IMR-90 (cell line): ENCODE measurements around the gene SEC24D. TPM values are rescaled to one million over a fixed set of nuclear protein-coding genes. Genes with fewer than 3 reads are reported as not detected.

Experiments
- ATAC-seq: fragments of 200-7000 bp; cut with Tn5 transposase; 2 replicates; pipeline ENCODE4 v1.9.1; 2020; ENCODE audit warnings: low read depth, mild to moderate bottlenecking, moderate library complexity
- BruUV-seq: library from RNA; stranded (reverse); fragments of 400-500 nt; replicated peaks from 2 replicates; lab custom pipeline; 2021; lab: Mats Ljungman, UMichigan
- CTCF ChIA-PET: fragments of 300-600 bp; formaldehyde crosslinking; extraction: SDS; loops from one replicate; lab custom pipeline; 2021; ENCODE audit warnings: antibody characterized with exemption; lab: Yijun Ruan, JAX
- POLR2A ChIA-PET: fragments of 300-600 bp; sonication (Branson Sonifier 250); formaldehyde crosslinking; loops from one replicate; lab custom pipeline; 2022; ENCODE audit warnings: antibody characterized with exemption; ENCODE audit not compliant: unreplicated experiment; lab: Charles Lee
- DNase-seq: peaks from one replicate; pipeline ENCODE4 v3.0.0; 2013
- H2AFZ ChIP-seq: replicated peaks from 2 replicates; pipeline ENCODE3; 2013; ENCODE audit warnings: low read length, mild to moderate bottlenecking; ENCODE audit not compliant: poor library complexity
- H2AK5ac ChIP-seq: 2 replicates; pipeline ENCODE4 v1.6.1; 2013; ENCODE audit warnings: low read depth, low read length, inconsistent platforms
- H2AK9ac ChIP-seq: replicated peaks from 2 replicates; pipeline ENCODE3; 2013; ENCODE audit warnings: mild to moderate bottlenecking, low read depth, low read length, moderate library complexity; ENCODE audit not compliant: poor library complexity
- H2BK120ac ChIP-seq: 2 replicates; pipeline ENCODE4 v1.6.1; 2013; ENCODE audit warnings: low read depth, low read length, inconsistent platforms
- H2BK15ac ChIP-seq: 3 replicates; pipeline ENCODE4 v1.6.1; 2013; ENCODE audit warnings: low read depth, low read length, inconsistent platforms
- H2BK20ac ChIP-seq: 2 replicates; pipeline ENCODE4 v1.6.1; 2013; ENCODE audit warnings: low read depth, mild to moderate bottlenecking, inconsistent platforms, low read length, moderate library complexity
- H2BK5ac ChIP-seq: 2 replicates; pipeline ENCODE4 v1.6.1; 2013; ENCODE audit warnings: mild to moderate bottlenecking, low read depth, low read length, inconsistent platforms; ENCODE audit not compliant: poor library complexity, severe bottlenecking
- H3K14ac ChIP-seq: replicated peaks from 2 replicates; pipeline ENCODE4 v1.6.1; 2013; ENCODE audit warnings: low read depth, low read length, inconsistent platforms
- H3K18ac ChIP-seq: 2 replicates; pipeline ENCODE4 v1.6.1; 2013; ENCODE audit warnings: low read depth, low read length, control low read depth
- H3K23ac ChIP-seq: 2 replicates; pipeline ENCODE4 v1.6.1; 2013; ENCODE audit warnings: low read depth, low read length, inconsistent platforms
- H3K27ac ChIP-seq: 2 replicates; pipeline ENCODE4 v1.5.1; 2013; ENCODE audit warnings: mild to moderate bottlenecking, control low read depth, low read length; ENCODE audit not compliant: insufficient read depth
- H3K27me3 ChIP-seq: 2 replicates; pipeline ENCODE4 v1.6.1; 2013; ENCODE audit warnings: low read length; ENCODE audit not compliant: control insufficient read depth, insufficient read depth
- H3K36me3 ChIP-seq: 2 replicates; pipeline ENCODE4 v1.6.1; 2013; ENCODE audit warnings: low read length, mixed read lengths; ENCODE audit not compliant: control insufficient read depth, insufficient read depth
- H3K4ac ChIP-seq: 2 replicates; pipeline ENCODE4 v1.6.1; 2013; ENCODE audit warnings: low read depth, low read length, inconsistent platforms
- H3K4me1 ChIP-seq: 2 replicates; pipeline ENCODE4 v1.6.1; 2013; ENCODE audit warnings: low read length, mixed read lengths; ENCODE audit not compliant: control insufficient read depth, insufficient read depth
- H3K4me2 ChIP-seq: 2 replicates; pipeline ENCODE4 v1.6.1; 2013; ENCODE audit warnings: low read depth, mild to moderate bottlenecking, control low read depth, low read length, moderate library complexity
- H3K4me3 ChIP-seq: 2 replicates; pipeline ENCODE4 v1.5.1; 2013; ENCODE audit warnings: low read depth, mild to moderate bottlenecking, control low read depth, low read length, moderate library complexity; ENCODE audit not compliant: insufficient read depth
- H3K56ac ChIP-seq: 2 replicates; pipeline ENCODE4 v1.6.1; 2013; ENCODE audit warnings: low read length, inconsistent platforms; ENCODE audit not compliant: insufficient read depth; ENCODE audit errors: extremely low read depth
- H3K79me1 ChIP-seq, 2 experiments: 2 replicates each; pipeline ENCODE4 v1.6.1; 2013; ENCODE audit warnings: low read length in 2 of 2, inconsistent platforms in 1 of 2, low read depth in 1 of 2
- H3K9ac ChIP-seq: 2 replicates; pipeline ENCODE4 v1.6.1; 2013; ENCODE audit warnings: low read depth, low read length, control low read depth
- H3K9me1 ChIP-seq: 2 replicates; pipeline ENCODE4 v1.6.1; 2013; ENCODE audit warnings: low read length, inconsistent platforms; ENCODE audit not compliant: insufficient read depth
- H3K9me3 ChIP-seq: 2 replicates; pipeline ENCODE4 v1.6.1; 2013; ENCODE audit warnings: low read length; ENCODE audit not compliant: control insufficient read depth, insufficient read depth
- H4K20me1 ChIP-seq: 2 replicates; pipeline ENCODE4 v1.6.1; 2013; ENCODE audit warnings: low read length, inconsistent platforms; ENCODE audit not compliant: insufficient read depth
- H4K5ac ChIP-seq: 2 replicates; pipeline ENCODE4 v1.6.1; 2013; ENCODE audit warnings: mild to moderate bottlenecking, low read depth, low read length, control low read depth
- H4K8ac ChIP-seq, 2 experiments: 2 replicates each; pipeline ENCODE4 v1.6.1; 2013; ENCODE audit warnings: low read depth in 2 of 2, low read length in 2 of 2, control low read depth in 1 of 2, inconsistent platforms in 1 of 2
- H4K91ac ChIP-seq: 2 replicates; pipeline ENCODE4 v1.6.1; 2013; ENCODE audit warnings: low read depth, low read length, inconsistent platforms; ENCODE audit not compliant: insufficient read depth
- CEBPB ChIP-seq: IDR thresholded peaks from 2 replicates; pipeline ENCODE4 v1.6.1; 2012; ENCODE audit warnings: low read depth, low read length, improper control_type of control experiment
- CHD1 ChIP-seq: IDR thresholded peaks from 2 replicates; pipeline ENCODE4 v1.6.1; 2012; ENCODE audit warnings: low read depth, low read length, improper control_type of control experiment
- FOS ChIP-seq: fragments of 150-350 bp; IDR thresholded peaks from 2 replicates; pipeline ENCODE4 v1.6.1; 2016; ENCODE audit warnings: low read depth, low read length
- MAFK ChIP-seq: IDR thresholded peaks from 2 replicates; pipeline ENCODE4 v1.6.1; 2012; ENCODE audit warnings: low read depth, low read length, improper control_type of control experiment
- MAZ ChIP-seq: IDR thresholded peaks from 2 replicates; pipeline ENCODE4 v1.6.1; 2012; ENCODE audit warnings: low read depth, mild to moderate bottlenecking, low read length, improper control_type of control experiment, moderate library complexity, borderline replicate concordance
- MXI1 ChIP-seq: IDR thresholded peaks from 2 replicates; pipeline ENCODE4 v1.6.1; 2012; ENCODE audit warnings: low read depth, mild to moderate bottlenecking, low read length, moderate library complexity, borderline replicate concordance
- NFE2L2 ChIP-seq: fragments of 150-350 bp; IDR thresholded peaks from 2 replicates; pipeline ENCODE4 v1.6.1; 2016; ENCODE audit warnings: low read depth, mild to moderate bottlenecking, low read length
- POLR2A ChIP-seq: IDR thresholded peaks from 2 replicates; pipeline ENCODE4 v1.6.1; 2012; ENCODE audit warnings: mild to moderate bottlenecking, low read depth, low read length
- RAD21 ChIP-seq: IDR thresholded peaks from 2 replicates; pipeline ENCODE4 v1.6.1; 2012; ENCODE audit warnings: low read length, improper control_type of control experiment
- RCOR1 ChIP-seq: IDR thresholded peaks from 2 replicates; pipeline ENCODE4 v1.6.1; 2012; ENCODE audit warnings: mild to moderate bottlenecking, low read length, improper control_type of control experiment; ENCODE audit not compliant: insufficient replicate concordance
- RFX5 ChIP-seq: IDR thresholded peaks from 2 replicates; pipeline ENCODE4 v1.8.0; 2012; ENCODE audit warnings: low read depth, mild to moderate bottlenecking, low read length, moderate library complexity
- SMC3 ChIP-seq: fragments of 150-350 bp; IDR thresholded peaks from 2 replicates; pipeline ENCODE4 v1.6.1; 2016; ENCODE audit warnings: low read depth, mild to moderate bottlenecking, antibody characterized with exemption, low read length, moderate library complexity
- WGBS, 2 experiments: methylation state at CpG; one replicate each; pipeline versions ENCODE4 v1.1.5 to v1.1.7; 2013; ENCODE audit warnings: missing lambda C conversion rate in 2 of 2; ENCODE audit not compliant: insufficient read length in 1 of 2; ENCODE audit errors: extremely low coverage in 2 of 2; 5-methylcytosine and 5-hydroxymethylcytosine counted together
- dilution Hi-C: fragments of 300-500 bp; cut with HindIII; formaldehyde crosslinking; loops from one replicate; pipeline ENCODE4 v1.14.3; 2018; ENCODE audit warnings: low sequenced_read_pairs; ENCODE audit not compliant: unreplicated experiment
- in situ Hi-C: fragments of 300-500 bp; cut with MboI; formaldehyde crosslinking; loops from 3 replicates; pipeline ENCODE4 v1.14.3; 2019; ENCODE audit warnings: low sequenced_read_pairs, inconsistent platforms, mixed read lengths
- intact Hi-C: fragments of 100-400 bp; cut with micrococcal nuclease; formaldehyde crosslinking; loops from 2 replicates; pipeline ENCODE4 v1.10.0; 2022
- polyA plus RNA-seq, 3 experiments: library from polyadenylated mRNA; depleted of rRNA; stranded (reverse); fragments of >200 nt; gene quantifications; 2 replicates each; pipeline ENCODE4 v1.2.3, GENCODE V29; 2012; ENCODE audit warnings: low replicate concordance in 1 of 3
- total RNA-seq: library from RNA; depleted of rRNA; stranded (reverse); fragments of >200 nt; gene quantifications from 2 replicates; pipeline ENCODE4 v1.2.3, GENCODE V29; 2012
- TF ChIP-seq, protein P1 (sequence below): fragments of 150-350 bp; IDR thresholded peaks from 2 replicates; pipeline ENCODE4 v1.6.1; 2017; ENCODE audit warnings: mild to moderate bottlenecking, antibody characterized with exemption, low read length, low read depth
- TF ChIP-seq, protein P2 (sequence below): conservative IDR thresholded peaks from 2 replicates; pipeline ENCODE4 v1.5.1; 2012; ENCODE audit warnings: mild to moderate bottlenecking, low read depth, low read length, improper control_type of control experiment

SEC24D gene
- total and polyA plus RNA-seq, 2 of the 4 experiments (the other 2 are of a cell fraction) = 93.2 to 111 TPM

DNA sequence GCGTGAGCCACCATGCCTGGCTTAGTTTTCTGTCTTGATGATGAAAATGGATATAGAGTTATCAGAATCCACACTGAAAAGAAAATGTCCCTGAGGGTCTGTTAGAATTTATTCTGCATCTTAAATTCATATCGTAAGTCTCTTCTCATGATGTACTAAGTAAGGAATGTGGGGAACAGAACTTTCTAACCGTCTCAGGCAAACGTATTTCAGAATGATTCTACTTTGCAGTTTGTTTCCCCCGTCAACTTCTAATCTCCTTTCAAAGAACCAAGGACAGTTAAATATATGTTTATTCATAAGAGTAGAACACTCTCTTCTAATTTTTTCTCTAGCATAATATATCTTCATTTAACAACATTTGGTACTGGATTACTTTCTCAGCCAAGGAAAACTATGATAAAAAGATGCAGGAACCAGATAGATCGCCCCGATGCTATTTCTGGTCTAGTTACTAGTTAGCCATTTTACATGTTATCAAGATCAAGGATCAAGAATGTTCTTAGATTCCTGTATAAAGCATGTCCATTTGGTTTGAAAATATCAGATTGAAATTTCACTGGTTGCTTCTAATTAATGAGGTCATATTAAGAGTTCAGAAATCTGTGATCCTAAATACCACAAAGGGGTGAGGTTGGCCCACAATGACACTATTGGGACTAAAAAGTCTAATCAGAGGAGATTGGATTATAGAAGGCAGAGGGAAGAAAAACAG lies 101.3 kb downstream of the SEC24D start:
- no peak overlapping the region for H2AFZ ChIP-seq
- H3K14ac ChIP-seq = no peak overlapping the region
- no peak overlapping the region for H3K18ac ChIP-seq
- no peak overlapping the region for H4K8ac ChIP-seq
- intact Hi-C loops = no loop called here
- POLR2A ChIA-PET = no interaction called here
- no peaks in the 10 kb centered on the region for H3K27me3 ChIP-seq
- no peak overlapping the region for H3K9ac ChIP-seq
- H3K4me1 ChIP-seq = peaks cover 5% of the 10 kb centered on the region
- H3K4me3 ChIP-seq = no peak overlapping the region
- H4K91ac ChIP-seq = no peak overlapping the region
- no peak for ATAC-seq
- no peak overlapping the region for H3K4ac ChIP-seq
- H3K23ac ChIP-seq = no peak overlapping the region
- no peak overlapping the region for H3K27ac ChIP-seq
- peaks cover 10 to 30% of the 10 kb centered on the region in 2 experiments; a peak in 2 of 4 replicates for H3K79me1 ChIP-seq
- dilution Hi-C loops = no loop called here
- H2BK15ac ChIP-seq = no peak overlapping the region
- BruUV-seq = no TSS peak
- H2AK9ac ChIP-seq = no peak overlapping the region
- no peaks in the 10 kb centered on the region for H3K9me3 ChIP-seq
- H3K36me3 ChIP-seq = peaks cover 45% of the 10 kb centered on the region
- H2BK120ac ChIP-seq = no peak overlapping the region
- H3K9me1 ChIP-seq = 0 out of 2 replicates have a peak, but pooled peaks cover 4% of the 10 kb centered on the region
- no peak overlapping the region for H2BK20ac ChIP-seq
- no peak overlapping the region for H3K4me2 ChIP-seq
- H4K5ac ChIP-seq = no peak overlapping the region
- H4K20me1 ChIP-seq = peaks cover 8% of the 10 kb centered on the region; the same call in 1 of the 2 replicates
- DNase-seq = no peak
- no peak overlapping the region for H3K56ac ChIP-seq
- in situ Hi-C loops = no loop called here
- H2AK5ac ChIP-seq = no peak overlapping the region
- WGBS, 2 experiments = no CpG with 5 or more reads among the region's 7 CpGs
- CTCF ChIA-PET = no interaction called here
- TF ChIP-seq, protein P1, sequence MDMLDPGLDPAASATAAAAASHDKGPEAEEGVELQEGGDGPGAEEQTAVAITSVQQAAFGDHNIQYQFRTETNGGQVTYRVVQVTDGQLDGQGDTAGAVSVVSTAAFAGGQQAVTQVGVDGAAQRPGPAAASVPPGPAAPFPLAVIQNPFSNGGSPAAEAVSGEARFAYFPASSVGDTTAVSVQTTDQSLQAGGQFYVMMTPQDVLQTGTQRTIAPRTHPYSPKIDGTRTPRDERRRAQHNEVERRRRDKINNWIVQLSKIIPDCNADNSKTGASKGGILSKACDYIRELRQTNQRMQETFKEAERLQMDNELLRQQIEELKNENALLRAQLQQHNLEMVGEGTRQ = no peak
- no peak for TF ChIP-seq SMC3
- TF ChIP-seq RCOR1 = no peak
- no peak for TF ChIP-seq MAZ
- no peak for TF ChIP-seq CEBPB
- TF ChIP-seq, protein P2, sequence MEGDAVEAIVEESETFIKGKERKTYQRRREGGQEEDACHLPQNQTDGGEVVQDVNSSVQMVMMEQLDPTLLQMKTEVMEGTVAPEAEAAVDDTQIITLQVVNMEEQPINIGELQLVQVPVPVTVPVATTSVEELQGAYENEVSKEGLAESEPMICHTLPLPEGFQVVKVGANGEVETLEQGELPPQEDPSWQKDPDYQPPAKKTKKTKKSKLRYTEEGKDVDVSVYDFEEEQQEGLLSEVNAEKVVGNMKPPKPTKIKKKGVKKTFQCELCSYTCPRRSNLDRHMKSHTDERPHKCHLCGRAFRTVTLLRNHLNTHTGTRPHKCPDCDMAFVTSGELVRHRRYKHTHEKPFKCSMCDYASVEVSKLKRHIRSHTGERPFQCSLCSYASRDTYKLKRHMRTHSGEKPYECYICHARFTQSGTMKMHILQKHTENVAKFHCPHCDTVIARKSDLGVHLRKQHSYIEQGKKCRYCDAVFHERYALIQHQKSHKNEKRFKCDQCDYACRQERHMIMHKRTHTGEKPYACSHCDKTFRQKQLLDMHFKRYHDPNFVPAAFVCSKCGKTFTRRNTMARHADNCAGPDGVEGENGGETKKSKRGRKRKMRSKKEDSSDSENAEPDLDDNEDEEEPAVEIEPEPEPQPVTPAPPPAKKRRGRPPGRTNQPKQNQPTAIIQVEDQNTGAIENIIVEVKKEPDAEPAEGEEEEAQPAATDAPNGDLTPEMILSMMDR = no peak
- no peak for TF ChIP-seq NFE2L2
- TF ChIP-seq CHD1 = no peak
- no peak for TF ChIP-seq POLR2A
- no peak for TF ChIP-seq MXI1
- no peak for TF ChIP-seq RAD21
- no peak for TF ChIP-seq MAFK
- TF ChIP-seq RFX5 = no peak
- TF ChIP-seq FOS = no peak
- no peak overlapping the region for H2BK5ac ChIP-seq
